OCI-LY1 (cell line): ENCODE measurements around the gene TCF19.
"Not testable (repeated sequence)": the region's sequence is repeated elsewhere in the genome, so short reads cannot be mapped to it uniquely, and the experiment has no call there.

Experiments used
- H2AFZ ChIP-seq: fragments of 200-600 bp; sonication (generic), shearing (Covaris generic); 2 replicates; pipeline ENCODE4 v1.6.0; 2014; ENCODE audit warnings: antibody characterized with exemption, mild to moderate bottlenecking, low read length
- H3F3A ChIP-seq: fragments of 200-600 bp; sonication (generic), shearing (Covaris generic); 2 replicates; pipeline ENCODE4 v1.6.0; 2014; ENCODE audit warnings: mild to moderate bottlenecking, antibody characterized with exemption, low read length, moderate library complexity; ENCODE audit not compliant: insufficient read depth
- H3K27ac ChIP-seq: fragments of 200-600 bp; sonication (generic); 2 replicates; pipeline ENCODE4 v1.5.1; 2014; ENCODE audit warnings: low read length, mixed run types, mild to moderate bottlenecking, low read depth; ENCODE audit not compliant: poor library complexity, severe bottlenecking
- H3K27me3 ChIP-seq: fragments of 200-600 bp; sonication (generic); 2 replicates; pipeline ENCODE4 v1.6.0; 2014; ENCODE audit warnings: antibody characterized with exemption, mild to moderate bottlenecking, low read length, moderate library complexity; ENCODE audit not compliant: insufficient read depth
- H3K36me3 ChIP-seq: fragments of 200-600 bp; sonication (generic); 2 replicates; pipeline ENCODE4 v1.6.1; 2014; ENCODE audit warnings: mild to moderate bottlenecking, antibody characterized with exemption, low read length, moderate library complexity, mixed read lengths; ENCODE audit not compliant: insufficient read depth
- H3K4me1 ChIP-seq: fragments of 200-600 bp; sonication (generic); 2 replicates; pipeline ENCODE4 v1.5.1; 2014; ENCODE audit warnings: mild to moderate bottlenecking, low read length, moderate library complexity; ENCODE audit not compliant: insufficient read depth, severe bottlenecking
- H3K4me2 ChIP-seq: fragments of 200-600 bp; sonication (generic), shearing (Covaris generic); 2 replicates; pipeline ENCODE4 v1.6.1; 2014; ENCODE audit warnings: low read length
- H3K4me3 ChIP-seq: fragments of 200-600 bp; sonication (generic); 2 replicates; pipeline ENCODE4 v1.5.1; 2014; ENCODE audit warnings: low read length, low read depth, mild to moderate bottlenecking, mixed read lengths; ENCODE audit not compliant: poor library complexity, severe bottlenecking
- H3K79me2 ChIP-seq: fragments of 200-600 bp; shearing (Covaris generic); 2 replicates; pipeline ENCODE4 v1.6.1; 2016; ENCODE audit warnings: mixed run types, low read length, mixed read lengths; ENCODE audit not compliant: insufficient read depth
- H3K9ac ChIP-seq: fragments of 200-600 bp; sonication (generic), shearing (Covaris generic); 2 replicates; pipeline ENCODE4 v1.6.1; 2014; ENCODE audit warnings: mild to moderate bottlenecking, low read length, mixed read lengths
- H3K9me2 ChIP-seq: fragments of 200-600 bp; sonication (generic), shearing (Covaris generic); 2 replicates; pipeline ENCODE4 v1.6.1; 2014; ENCODE audit warnings: low read depth, mild to moderate bottlenecking, low read length, mixed read lengths
- H3K9me3 ChIP-seq: fragments of 200-600 bp; shearing (Covaris generic); 2 replicates; pipeline ENCODE4 v1.6.1; 2014; ENCODE audit warnings: low read length, mixed read lengths
- H4K20me1 ChIP-seq: fragments of 200-600 bp; sonication (generic), shearing (Covaris generic); 2 replicates; pipeline ENCODE4 v1.6.0; 2016; ENCODE audit warnings: mild to moderate bottlenecking, low read length; ENCODE audit not compliant: insufficient read depth
- EZH2 ChIP-seq: fragments of 200-600 bp; sonication (generic), shearing (Covaris generic); IDR thresholded peaks from 2 replicates; pipeline ENCODE4 v1.8.0; 2017; ENCODE audit warnings: borderline replicate concordance, mixed run types, mild to moderate bottlenecking, antibody characterized with exemption, low read length, moderate library complexity, mixed read lengths
- TF ChIP-seq, protein P1 (sequence below): fragments of 200-600 bp; sonication (generic), shearing (Covaris generic); IDR thresholded peaks from 2 replicates; pipeline ENCODE4 v1.5.1; 2017; ENCODE audit warnings: mild to moderate bottlenecking, antibody characterized with exemption, low read length, moderate library complexity, mixed read lengths

The TCF19 gene

GRCh38 chr6:31161216-31162126 lies 3.1 kb downstream of the TCF19 start:
- Histone ChIP-seq H3K9me3 (no peaks in the 10 kb centered on the region), H3F3A (no peaks in the 10 kb centered on the region), H3K9me2 (no peaks in the 10 kb centered on the region), H3K4me2 (no peak overlapping the region; the same call in 1 of the 2 replicates), H3K27me3 (no peaks in the 10 kb centered on the region), H3K9ac (no peak overlapping the region), H3K27ac (no peak overlapping the region), H4K20me1 (no peaks in the 10 kb centered on the region), H3K36me3 (peaks cover 41% of the 10 kb centered on the region), H3K4me3 (no peak overlapping the region), H3K79me2 (peaks cover 6% of the 10 kb centered on the region; the same call in 1 of the 2 replicates), H2AFZ (no peak overlapping the region), H3K4me1 (peaks cover 76% of the 10 kb centered on the region)
- no peak for TF ChIP-seq EZH2
- TF ChIP-seq, protein P1, sequence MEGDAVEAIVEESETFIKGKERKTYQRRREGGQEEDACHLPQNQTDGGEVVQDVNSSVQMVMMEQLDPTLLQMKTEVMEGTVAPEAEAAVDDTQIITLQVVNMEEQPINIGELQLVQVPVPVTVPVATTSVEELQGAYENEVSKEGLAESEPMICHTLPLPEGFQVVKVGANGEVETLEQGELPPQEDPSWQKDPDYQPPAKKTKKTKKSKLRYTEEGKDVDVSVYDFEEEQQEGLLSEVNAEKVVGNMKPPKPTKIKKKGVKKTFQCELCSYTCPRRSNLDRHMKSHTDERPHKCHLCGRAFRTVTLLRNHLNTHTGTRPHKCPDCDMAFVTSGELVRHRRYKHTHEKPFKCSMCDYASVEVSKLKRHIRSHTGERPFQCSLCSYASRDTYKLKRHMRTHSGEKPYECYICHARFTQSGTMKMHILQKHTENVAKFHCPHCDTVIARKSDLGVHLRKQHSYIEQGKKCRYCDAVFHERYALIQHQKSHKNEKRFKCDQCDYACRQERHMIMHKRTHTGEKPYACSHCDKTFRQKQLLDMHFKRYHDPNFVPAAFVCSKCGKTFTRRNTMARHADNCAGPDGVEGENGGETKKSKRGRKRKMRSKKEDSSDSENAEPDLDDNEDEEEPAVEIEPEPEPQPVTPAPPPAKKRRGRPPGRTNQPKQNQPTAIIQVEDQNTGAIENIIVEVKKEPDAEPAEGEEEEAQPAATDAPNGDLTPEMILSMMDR = no peak

- Histone ChIP-seq H4K20me1 (no peaks in the 10 kb centered on the region), H3K27me3 (no peaks in the 10 kb centered on the region), H3K4me3 (no peak overlapping the region), H3K4me1 (peaks cover 66% of the 10 kb centered on the region), H3F3A (no peaks in the 10 kb centered on the region), H3K79me2 (peaks cover 6% of the 10 kb centered on the region; the same call in 1 of the 2 replicates), H3K27ac (no peak overlapping the region), H3K9ac (no peak overlapping the region), H2AFZ (no peak overlapping the region), H3K4me2 (no peak overlapping the region; the same call in 1 of the 2 replicates), H3K9me3 (no peaks in the 10 kb centered on the region), H3K36me3 (peaks cover 36% of the 10 kb centered on the region), H3K9me2 (no peaks in the 10 kb centered on the region)
- no peak for TF ChIP-seq EZH2
- TF ChIP-seq, protein P1 = peak; percentile 22; the same call in 1 of the 2 replicates
These were observed 4.2 kb downstream of the TCF19 start for GRCh38 chr6:31162463-31163165.

- Histone ChIP-seq H3K4me1 (peaks cover 66% of the 10 kb centered on the region), H3K27ac (peak overlapping the region; percentile 31), H3K27me3 (no peaks in the 10 kb centered on the region), H3K9me2 (no peaks in the 10 kb centered on the region), H4K20me1 (no peaks in the 10 kb centered on the region), H3F3A (no peaks in the 10 kb centered on the region), H3K79me2 (peaks cover 6% of the 10 kb centered on the region; the same call in 1 of the 2 replicates), H3K9me3 (no peaks in the 10 kb centered on the region), H2AFZ (no peak overlapping the region), H3K36me3 (peaks cover 36% of the 10 kb centered on the region), H3K9ac (no peak overlapping the region), H3K4me2 (no peak overlapping the region; the same call in 1 of the 2 replicates), H3K4me3 (no peak overlapping the region)
- TF ChIP-seq, protein P1 = no peak
- no peak for TF ChIP-seq EZH2
These were observed 5.5 kb downstream of the TCF19 start for GRCh38 chr6:31163922-31164321.

DNA sequence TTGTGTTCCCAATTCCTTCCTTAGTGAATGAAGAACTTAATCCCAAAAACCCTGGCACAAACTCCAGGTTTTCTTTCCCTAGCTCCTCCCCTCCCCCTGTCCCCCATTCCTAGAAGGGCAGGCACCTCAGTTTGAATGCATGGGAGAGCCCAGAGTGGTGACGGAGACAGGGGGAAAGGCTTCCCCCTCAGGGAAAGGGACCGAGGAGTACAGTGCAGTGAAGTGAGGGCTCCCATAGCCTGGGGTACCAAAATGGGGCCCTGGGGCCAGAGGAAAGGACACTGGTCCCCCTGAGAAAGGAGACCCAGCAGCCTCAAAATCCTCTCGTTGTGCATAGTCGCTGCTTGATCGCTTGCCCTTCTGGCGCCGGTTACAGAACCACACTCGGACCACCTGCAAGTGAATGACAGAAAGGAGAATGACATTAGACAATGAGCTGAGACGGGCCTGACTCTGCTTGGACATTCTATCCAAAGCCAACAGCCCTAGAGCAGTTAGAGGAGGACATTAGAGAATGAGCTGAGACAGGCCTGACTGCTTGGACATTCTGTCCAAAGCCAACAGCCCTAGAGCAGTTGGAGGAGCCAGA lies 6.2 kb downstream of the TCF19 start:
- H3K9me3 ChIP-seq, H3K79me2 ChIP-seq, H4K20me1 ChIP-seq, H3F3A ChIP-seq, H3K9ac ChIP-seq, H2AFZ ChIP-seq, H3K27me3 ChIP-seq, H3K9me2 ChIP-seq: not testable (repeated sequence)
- Histone ChIP-seq H3K36me3 (peaks cover 34% of the 10 kb centered on the region), H3K4me2 (peak overlapping the region; percentile 60; the same call in 1 of the 2 replicates), H3K4me1 (peaks cover 63% of the 10 kb centered on the region), H3K4me3 (peak overlapping the region; percentile 27), H3K27ac (peak overlapping the region; percentile 75)
